Activated CD4-positive, CD25-positive, alpha-beta regulatory T cell treated with anti-CD3 and anti-CD28 coated beads, Interleukin-2, amount 50 U/mL, for 16 hours (primary cell): ENCODE data around the gene OFD1.

Experiments
- DNase-seq: peaks from one replicate; pipeline ENCODE4 v3.0.0-alpha.2; 2020; ENCODE audit warnings: low read depth, low spot score

Gene OFD1, protein sequence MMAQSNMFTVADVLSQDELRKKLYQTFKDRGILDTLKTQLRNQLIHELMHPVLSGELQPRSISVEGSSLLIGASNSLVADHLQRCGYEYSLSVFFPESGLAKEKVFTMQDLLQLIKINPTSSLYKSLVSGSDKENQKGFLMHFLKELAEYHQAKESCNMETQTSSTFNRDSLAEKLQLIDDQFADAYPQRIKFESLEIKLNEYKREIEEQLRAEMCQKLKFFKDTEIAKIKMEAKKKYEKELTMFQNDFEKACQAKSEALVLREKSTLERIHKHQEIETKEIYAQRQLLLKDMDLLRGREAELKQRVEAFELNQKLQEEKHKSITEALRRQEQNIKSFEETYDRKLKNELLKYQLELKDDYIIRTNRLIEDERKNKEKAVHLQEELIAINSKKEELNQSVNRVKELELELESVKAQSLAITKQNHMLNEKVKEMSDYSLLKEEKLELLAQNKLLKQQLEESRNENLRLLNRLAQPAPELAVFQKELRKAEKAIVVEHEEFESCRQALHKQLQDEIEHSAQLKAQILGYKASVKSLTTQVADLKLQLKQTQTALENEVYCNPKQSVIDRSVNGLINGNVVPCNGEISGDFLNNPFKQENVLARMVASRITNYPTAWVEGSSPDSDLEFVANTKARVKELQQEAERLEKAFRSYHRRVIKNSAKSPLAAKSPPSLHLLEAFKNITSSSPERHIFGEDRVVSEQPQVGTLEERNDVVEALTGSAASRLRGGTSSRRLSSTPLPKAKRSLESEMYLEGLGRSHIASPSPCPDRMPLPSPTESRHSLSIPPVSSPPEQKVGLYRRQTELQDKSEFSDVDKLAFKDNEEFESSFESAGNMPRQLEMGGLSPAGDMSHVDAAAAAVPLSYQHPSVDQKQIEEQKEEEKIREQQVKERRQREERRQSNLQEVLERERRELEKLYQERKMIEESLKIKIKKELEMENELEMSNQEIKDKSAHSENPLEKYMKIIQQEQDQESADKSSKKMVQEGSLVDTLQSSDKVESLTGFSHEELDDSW

DNA sequence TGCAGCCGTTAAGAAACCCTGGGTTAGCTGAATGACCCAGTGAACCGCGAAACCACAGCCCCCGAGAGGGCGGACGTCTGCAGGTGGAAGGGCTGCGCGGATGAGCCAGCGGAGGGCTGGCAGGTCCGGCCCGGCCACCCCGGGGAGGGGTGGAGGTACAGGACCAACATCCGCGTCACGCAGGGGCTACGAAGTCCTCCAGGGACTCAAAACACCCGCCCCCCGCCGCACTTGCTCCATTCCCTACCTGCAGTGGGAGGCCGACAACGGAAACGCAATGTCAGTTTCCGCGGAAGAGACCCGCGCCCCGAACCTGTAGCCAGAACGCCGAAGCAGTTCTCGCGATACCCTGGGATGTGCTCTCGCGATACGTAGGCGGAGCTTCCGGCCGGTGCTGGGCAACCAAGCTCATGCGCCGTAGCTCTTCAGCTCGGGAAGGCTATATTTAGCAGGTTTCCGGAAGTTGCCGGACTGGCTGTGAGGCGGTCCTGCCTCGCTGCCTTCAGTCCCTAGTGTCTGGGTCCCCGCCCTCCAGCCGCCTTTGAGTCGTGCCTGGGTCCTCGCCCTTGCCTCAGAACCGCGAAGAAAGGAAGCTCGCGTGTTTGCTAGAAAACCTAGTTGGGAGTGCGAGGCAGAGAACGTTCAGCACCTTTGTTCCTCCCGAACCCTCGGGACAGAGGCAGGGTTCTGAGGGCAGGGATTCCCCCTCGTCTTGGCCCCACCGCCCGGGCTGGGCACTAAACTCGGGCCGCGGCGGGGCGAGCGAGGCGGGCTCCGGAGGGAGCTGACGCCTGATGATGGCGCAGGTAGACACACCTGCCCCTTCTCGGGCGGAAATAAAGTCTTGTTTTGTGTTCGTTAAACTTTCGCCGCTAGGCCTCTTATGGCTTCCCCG is at the start of gene OFD1, which contains the start of gene TRAPPC2:
OFD1 (plus strand) TSS at position 471 of the 895 bp plus-strand sequence; CDS start at position 795, 324 bp downstream.
TRAPPC2 (minus strand) TSS at position 343 of the 895 bp plus-strand sequence. CDS start 14,657 bp downstream, outside the sequence.
- peak; percentile 72 for DNase-seq

DNA sequence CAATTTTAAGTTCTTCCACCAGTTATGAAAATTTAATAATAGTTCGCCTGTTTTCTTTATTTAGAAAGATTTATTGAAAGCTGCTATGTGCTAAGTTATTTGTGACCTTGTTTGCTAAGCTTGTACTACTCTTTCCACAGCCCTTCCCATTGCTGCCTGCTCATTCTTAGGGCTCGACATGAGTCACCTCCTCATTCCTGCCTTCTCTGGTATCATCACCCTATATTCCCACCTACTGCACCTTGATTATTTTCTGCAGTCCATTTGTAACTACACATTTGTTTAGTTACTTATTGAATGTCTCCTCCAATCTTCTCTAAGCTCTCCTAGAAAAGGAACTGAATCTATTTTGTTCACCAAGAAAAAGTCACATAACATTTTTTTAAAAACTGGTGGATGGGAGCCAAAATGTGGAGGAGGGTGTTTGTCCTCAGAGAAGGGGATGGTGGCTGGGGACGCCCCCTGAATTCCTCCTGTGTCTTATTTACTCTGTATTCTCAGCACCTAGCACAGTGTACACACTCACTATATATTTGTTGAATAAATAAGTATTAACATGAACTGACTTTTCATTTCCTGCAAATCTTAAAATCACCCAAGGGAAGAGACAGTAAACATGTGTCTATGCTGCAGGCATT is 49.3 kb upstream of the OFD1 start:
- no peak for DNase-seq

DNA sequence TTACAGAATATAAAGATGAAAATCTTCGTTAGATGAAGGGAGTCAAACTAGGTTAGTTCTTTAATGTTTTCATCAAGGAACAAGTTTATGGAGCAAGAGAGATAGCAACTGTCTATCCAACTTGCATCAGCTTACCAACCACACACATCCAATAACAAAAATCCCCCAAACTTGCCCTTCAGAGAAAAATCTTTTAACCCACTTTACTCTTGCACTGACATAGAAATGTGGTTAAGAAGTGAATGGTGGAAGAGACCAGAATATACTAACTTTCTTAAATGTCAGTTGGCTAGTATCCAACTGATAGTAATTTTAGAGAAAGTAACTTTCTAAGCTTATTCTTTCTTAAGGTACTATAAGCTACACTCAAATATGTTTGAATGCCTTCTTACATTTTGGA is 47.3 kb upstream of the OFD1 start:
- no peak for DNase-seq

DNA sequence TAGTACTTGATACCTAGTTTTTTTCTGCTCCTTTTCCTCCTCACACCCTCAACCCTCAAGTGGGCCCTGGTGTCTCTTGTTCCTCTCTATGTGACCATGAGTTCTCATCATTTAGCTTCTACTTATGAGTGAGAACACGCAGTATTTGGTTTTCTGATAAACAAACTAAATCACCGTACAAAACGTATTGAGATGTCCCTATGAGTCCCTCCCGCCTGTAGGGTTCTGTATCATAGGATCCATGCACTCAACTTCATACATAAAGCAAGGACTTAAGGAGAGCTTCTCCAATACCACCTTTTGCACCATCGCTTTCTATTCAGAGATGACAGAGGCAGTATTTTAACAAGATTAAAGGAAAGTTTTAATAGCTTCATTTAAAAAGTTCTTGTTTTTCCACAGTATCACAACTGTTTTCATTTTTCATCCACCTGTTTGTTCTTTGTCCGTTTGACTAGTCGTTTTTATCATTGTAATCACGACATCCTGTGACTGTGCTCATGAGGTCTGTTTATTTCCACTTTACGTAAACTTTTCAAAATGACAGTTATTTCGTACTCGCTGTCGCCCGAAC is 46.1 kb upstream of the OFD1 start:
- no peak for DNase-seq

DNA sequence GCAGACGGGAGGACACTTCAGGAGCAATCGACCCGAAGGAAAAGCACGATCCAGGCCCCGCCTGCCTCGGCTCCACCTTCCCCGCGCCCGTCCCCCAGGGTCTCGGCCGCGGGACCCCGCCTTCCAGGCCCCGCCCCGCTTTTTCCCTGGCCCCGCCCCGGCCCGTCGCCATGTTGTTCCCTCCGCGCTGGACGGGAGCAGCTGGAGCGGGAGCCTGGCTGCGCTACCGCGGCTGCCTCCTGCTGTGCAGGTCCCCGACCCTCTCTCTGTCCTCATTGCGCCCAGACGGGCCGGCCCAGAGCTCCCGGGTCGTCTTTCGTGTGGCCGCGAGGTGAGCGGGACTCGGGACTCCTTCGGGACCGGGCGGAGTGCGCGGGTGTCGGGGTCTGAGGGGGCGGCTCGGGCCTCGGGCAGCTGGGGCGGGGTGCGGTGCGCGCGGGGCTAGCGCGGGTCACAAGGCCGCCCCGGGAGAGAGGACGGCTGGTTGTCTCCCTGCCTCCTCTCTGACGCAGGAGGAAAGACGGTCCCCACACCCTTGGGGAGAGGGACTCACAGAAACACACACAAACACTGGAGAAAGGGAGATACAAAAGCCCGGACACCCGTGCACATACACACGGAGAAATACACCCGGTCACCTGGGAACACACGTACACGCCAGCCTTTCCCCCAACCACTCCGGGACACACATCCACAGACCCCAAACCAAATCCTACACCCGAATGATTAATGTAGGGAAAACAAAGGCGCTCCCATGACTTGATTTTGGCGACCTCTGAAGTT is 45.4 kb upstream of the OFD1 start, which contains the start of gene RAB9A:
RAB9A (plus strand) TSS at position 171 of the 783 bp plus-strand sequence. CDS start 19,619 bp downstream, outside the sequence.
- DNase-seq, result peak; percentile 63

DNA sequence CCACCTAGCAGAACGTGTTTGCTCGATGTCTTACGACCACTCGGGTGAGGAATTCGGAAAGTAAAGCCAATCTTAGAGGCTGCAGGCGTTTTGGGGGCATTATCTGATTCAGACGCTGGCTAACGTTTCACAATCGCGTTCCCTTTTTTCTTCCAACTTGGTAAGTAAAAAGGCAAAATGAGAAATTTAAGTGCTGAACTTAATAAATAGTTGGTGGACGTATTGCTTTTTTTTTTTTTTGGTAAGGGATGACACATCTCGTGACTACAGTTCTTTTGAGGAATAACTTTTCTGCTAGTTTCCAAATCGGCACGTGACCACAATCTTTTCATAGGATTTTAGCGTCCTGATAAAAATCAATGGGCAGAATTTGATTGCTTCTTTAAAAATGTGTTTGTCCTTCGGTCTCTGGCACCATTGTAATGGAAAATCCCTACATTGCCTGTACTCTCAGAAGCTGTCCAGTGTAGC is 44.8 kb upstream of the OFD1 start:
- no peak for DNase-seq

DNA sequence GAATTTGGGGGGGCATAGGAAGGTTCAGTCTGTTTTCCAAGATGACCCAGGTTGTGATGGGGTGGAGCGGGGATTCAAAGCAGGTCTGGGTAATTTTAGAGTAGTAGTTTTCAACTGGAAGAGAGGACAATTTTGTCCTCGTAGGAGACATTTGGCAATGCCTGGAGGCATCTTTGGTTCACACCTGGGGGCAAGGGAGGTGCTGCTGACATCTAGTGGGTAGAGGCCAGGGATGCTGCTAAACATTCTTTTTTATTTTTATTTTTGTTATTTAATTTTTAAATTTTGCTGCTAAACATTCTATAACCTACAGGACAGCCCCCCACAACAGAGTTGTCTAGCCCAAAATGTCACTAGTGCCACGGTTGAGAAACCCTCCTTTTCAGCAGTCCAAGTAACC is 43.7 kb upstream of the OFD1 start:
- no peak for DNase-seq

DNA sequence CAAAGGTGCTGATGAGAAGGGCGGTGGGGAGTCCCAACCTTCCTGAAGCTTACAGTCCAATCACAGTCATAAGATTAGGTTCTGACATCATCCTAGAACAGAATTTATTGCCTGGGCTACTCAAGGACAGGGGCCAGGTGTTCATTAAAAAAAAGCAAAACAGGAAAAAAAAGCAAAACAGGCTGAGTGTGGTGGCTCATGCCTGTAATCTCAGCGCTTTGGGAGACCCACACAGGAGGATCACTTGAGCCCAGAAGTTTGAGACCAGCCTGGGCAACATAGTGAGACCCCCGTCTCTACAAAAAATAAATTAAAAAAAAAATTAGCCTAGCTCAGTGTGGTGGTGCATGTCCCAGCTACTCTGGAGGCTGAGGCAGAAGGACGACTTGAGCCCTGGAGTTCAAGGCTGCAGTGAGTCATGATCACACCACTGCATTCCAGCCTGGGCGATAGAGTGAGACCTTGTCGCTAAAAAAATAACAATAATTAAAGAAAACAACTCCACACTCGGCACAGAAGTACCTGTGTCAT is 42.6 kb upstream of the OFD1 start:
- no peak for DNase-seq

DNA sequence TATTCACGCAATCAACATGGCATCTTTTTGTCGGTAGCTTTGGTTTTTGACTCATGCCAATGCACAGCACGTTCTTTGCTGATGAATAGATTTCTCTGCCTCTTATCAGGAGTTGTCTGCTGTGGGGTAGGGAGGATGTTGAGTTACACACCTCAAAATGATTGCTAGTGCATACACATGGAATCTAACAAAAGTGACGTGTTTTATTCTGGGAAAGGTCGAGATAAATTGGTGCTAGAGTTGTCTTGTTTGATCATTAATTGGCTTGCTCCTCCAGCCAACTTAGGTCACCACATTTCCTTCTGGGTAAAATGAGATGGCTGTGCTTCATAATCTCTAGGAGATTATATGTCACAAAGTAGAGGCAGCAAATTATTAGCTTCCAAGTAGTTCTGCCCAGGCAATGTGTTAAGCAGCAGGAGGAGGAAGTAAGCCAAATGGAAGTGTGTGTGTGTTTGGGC is 41.7 kb upstream of the OFD1 start:
- DNase-seq, result no peak

DNA sequence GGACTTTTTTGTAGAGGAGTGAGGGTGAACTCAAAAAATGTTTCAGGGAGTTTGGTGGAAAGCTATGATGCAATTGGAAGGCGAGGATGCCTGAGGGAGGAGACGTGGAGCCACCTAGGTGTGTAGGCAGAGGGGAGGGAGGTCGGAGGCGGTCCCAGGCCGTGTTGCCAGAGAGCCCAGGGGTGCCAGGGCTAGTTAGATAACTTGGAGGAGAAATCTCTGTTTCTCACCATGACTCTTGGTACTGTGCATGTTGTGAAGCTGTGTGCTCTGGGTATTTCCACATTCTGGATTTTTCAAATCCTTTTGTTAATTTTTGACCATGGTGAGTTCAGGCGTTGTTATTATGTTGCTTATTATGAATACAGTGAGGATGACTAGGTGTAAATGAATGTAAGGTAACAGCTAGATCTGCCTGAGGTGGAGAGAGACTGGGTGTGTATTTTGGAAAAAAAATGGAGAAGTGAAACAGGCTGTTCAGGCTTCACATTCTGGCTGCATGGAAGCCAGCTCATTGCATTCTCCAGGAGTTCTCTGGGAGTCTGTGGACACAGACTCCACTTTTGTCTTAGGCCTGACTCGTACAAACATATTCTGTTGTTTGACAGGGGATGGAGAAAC is 41.1 kb upstream of the OFD1 start:
- DNase-seq, result no peak

DNA sequence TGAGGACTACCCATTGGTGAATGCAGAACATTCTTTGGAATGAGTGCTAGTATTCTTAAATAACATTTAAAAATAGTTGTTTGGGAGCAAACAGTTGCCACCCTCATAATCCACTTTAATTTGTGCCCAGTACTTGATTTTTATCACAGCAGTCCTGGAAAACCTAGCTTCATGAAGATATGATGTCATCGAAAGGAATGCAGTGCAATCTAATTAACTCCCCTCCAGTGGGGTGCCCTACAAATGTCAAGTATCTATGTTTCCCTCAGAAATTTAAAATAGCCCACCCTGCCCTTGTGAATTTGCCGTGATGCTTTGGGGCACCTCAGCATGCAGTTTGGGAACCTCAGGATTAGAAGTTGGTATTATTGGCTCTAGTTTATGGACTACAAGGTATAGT is 40.2 kb upstream of the OFD1 start:
- no peak for DNase-seq

DNA sequence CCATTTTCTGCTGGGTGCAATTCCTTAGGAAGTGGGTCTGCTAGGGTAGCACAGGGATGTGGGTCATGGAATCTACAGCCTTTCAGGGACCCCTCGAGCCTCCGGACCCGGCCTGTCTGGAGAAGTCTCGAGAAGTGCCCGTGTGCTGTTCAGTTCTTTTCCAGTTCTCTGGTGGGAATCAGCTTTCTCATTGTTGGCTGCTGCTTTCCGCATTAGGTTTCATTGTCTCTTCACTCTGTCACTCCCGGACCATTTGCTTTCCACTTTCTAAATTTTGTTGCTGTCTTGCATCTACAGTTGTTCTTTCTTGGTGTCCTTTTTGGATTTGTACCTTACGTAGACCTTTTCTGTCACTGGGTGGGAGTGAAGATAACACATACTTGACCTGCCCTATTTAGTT is 39.6 kb upstream of the OFD1 start:
- no peak for DNase-seq

DNA sequence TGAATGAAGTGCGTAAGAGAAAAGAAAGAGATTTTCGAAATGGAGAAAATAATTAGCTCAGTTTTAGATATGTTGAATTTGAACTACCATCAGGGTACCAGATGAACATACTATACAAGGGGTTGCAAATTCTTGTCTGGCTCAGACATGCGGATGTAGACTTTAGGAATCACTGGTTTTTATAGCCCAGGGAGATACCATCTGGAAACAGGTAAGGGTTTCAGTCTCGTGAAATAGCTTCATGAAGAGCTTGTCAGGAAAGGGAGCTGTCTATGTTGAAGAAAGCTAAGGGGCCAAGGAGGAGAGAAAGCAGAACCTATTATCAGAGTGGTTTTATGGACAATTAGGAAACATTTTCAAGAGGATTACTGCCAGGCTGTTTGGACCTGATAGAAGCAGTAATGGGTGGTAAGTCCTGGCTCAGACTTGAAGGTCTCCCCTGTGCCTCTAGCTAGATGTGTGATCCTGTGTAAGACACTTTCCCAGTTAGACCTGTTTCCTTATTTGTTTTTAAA is 38.9 kb upstream of the OFD1 start:
- no peak for DNase-seq

DNA sequence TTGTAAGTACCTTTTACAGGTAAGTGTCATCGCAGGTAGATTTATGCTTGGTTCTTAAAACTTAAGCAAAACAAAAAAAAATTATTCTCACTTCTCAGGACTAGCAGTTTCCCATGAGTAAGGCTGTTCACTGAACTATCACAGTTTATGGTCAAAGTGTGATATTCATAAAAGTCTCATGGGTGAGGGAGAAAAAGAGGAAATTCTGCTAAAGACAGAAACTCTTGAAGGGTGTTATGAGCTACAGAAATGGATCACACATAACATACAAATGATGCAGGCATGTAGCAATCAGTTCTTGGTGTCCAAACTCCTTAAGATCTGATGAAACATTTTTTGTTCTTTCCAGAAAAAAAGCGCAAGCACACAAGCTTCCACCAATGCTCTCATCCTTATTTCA is 37.1 kb upstream of the OFD1 start:
- no peak for DNase-seq

DNA sequence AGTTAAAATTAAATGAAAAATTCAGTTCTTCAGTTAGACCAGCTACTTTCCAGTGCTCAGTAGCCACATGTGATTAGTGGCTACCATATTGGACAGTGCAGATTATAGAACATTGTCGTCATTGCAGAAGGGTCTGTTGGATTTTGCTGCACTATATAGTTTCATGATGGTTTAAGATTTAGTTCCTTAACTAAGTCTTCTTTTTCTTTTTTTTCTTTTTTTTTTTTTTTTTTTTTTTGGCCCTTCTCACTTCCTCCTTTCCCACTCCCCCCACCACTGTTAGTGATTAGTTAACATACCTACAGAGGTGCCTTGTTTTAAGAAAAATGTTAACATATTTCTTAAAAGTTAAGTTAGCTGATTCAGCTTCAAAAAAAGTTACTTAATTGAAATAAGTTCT is 36.6 kb upstream of the OFD1 start:
- no peak for DNase-seq

DNA sequence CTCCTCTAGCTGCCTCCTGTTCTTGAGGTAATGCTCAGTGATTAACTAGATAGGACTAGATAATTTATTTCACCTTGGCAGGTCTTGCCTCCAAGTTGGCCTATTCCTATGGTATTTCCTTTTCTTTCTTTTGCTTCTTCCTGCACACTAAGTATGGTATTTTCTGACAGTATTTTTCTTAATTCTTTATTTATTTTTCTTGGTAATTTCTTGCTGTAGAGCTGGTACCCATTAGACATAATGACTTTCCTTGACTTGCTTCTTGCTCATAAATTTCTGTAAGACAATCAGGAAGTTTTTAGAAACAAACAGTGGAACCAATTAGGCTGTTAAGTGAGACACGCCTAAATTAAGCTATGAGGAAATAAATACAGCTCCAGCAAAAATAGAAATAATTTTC is 36.1 kb upstream of the OFD1 start:
- DNase-seq, result no peak

DNA sequence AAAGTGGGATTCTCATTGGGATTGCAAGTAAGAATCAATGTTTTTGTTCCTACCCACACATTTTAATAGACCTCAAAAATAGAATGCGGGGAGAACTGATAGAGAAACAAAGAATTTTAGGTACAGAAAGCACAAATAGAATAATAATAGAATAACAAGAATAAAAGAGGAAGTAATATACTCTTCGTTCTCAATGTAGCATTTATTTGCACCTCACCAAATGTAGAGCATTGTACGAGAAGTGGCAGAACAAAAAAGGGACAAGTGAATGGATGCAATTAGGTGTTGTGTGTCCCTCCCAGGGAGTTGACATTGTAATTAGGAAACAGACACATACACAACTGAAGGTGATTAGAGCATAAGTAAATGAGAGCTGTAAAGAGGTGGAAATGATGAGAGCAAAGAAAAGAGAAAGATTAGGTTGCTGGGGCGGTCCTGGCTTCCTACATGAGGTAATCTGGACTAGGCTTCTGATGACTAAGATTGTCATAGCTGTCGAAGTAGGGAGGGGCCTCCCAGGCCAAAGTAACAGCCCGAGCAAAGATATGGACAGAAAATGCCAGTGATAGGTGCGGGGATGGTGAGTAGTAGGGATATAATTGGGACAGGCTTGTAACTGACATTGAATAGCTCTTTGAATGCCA is 35.2 kb upstream of the OFD1 start:
- no peak for DNase-seq

DNA sequence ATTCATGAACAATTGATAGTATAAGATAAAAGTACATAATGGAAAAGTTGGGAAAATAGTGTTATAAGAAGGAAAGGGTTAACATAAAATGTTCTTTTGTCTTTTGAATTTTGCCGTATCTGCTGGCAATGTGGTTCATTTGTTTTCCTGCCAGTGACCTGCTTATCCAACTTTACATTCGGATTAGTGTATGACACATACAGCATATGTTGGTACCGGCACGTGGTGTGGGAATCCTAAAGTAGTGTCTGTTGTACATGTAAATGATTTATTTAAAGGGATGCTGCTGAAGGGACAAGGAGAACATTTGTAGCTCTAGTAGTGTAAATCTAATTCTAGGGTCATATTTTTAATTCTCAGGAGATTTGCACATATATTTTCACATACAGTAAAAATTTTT is 34.2 kb upstream of the OFD1 start:
- no peak for DNase-seq
